T-helper 17 cell (primary cell): ENCODE measurements around the gene NAT9. TPM values are rescaled to one million over a fixed set of nuclear protein-coding genes. Genes with fewer than 3 reads are reported as not detected.

Source experiments
- ATAC-seq: fragments of 150-1000 bp; cut with Tn5 transposase; 2 replicates; pipeline ENCODE4 v1.10.0; 2021; ENCODE audit warnings: mild to moderate bottlenecking, moderate library complexity
- DNase-seq, 3 donors: peaks; one replicate each; pipeline versions ENCODE4 v3.0.0 to v3.0.0-alpha.2; 2020 to 2021
- H3K9me3 ChIP-seq: one replicate; pipeline ENCODE4 v1.7.0; 2013; ENCODE audit warnings: low read length, mild to moderate bottlenecking; ENCODE audit not compliant: control insufficient read depth, poor library complexity, severe bottlenecking
- H3K27ac Mint-ChIP-seq: one replicate; pipeline ENCODE4 v1.8.0; 2022; ENCODE audit warnings: mild to moderate bottlenecking, moderate library complexity, mixed read lengths
- H3K27me3 Mint-ChIP-seq: one replicate; pipeline ENCODE4 v1.8.0; 2022; ENCODE audit warnings: mixed read lengths
- H3K36me3 Mint-ChIP-seq: one replicate; pipeline ENCODE4 v1.8.0; 2022; ENCODE audit warnings: low read depth, mixed read lengths
- H3K4me1 Mint-ChIP-seq: one replicate; pipeline ENCODE4 v1.8.0; 2022; ENCODE audit warnings: mild to moderate bottlenecking, mixed read lengths
- H3K4me3 Mint-ChIP-seq: one replicate; pipeline ENCODE4 v1.8.0; 2022; ENCODE audit warnings: mild to moderate bottlenecking, moderate library complexity, mixed read lengths
- total RNA-seq, 4 donors: library from RNA in 2 of 4; stranded (reverse) in 2 of 4; gene quantifications; one replicate each; pipeline ENCODE4 v1.2.3 and lab custom pipeline; 2022 to 2026

Gene NAT9
- total RNA-seq, 2 donors from 2014 or later, result 32.3 to 32.8 TPM

DNA sequence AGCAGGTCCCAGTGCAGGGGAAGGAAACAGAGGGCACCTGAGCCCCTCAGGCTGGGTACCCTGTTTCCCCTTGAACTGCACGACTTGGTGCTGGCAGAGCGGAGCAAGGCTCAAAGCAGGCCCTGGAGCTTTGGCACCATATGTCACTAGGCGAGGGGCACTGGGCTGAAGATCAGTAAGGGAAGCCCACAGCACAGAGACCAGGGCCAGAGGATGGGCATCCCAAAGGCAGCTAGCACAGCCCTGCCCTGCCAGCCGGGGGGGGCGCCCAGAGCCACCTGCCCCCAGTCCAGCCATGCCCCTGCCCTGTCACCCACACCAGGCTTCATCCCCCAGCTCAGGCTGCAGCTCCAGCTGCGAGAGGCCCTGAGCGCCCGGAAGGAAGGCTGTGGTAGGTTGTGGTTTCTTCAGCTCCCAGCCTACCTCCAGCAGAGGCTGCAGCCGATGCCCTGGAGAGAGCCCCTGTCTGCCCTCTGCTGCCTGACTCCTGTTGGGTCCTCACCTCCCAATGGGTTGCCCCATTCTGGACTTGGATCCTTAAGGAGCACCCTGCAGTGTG is 16.8 kb downstream of the NAT9 start:
- no peaks in the 10 kb centered on the region for H3K9me3 ChIP-seq
- ATAC-seq (peak; percentile 93), DNase-seq (peak; percentile 39 to 50 (median 48))
- H3K36me3 Mint-ChIP-seq, result no peaks in the 10 kb centered on the region
- peak overlapping the region; percentile 85 for H3K4me3 Mint-ChIP-seq
- H3K27ac Mint-ChIP-seq, result peak overlapping the region; percentile 90
- H3K4me1 Mint-ChIP-seq, result peaks cover 51% of the 10 kb centered on the region
- H3K27me3 Mint-ChIP-seq, result no peaks in the 10 kb centered on the region

DNA sequence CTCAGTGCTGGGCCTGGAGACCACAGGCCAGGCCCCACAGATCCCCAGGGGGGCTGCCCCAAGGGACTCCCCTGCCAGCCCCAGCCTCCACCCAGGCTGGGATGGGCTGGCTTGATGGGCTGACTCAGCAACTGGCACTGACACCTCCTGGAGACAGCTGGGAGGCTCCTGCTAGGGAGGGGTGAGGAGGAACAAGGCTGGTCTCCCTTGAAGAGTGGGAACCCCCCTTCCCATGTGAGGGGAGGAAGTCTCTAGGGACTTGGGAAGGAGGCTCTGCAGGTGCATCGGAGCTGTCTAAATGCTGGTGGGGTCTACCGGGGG is 17.3 kb downstream of the NAT9 start:
- H3K9me3 ChIP-seq, result no peaks in the 10 kb centered on the region
- no peak for DNase-seq
- H3K27ac Mint-ChIP-seq, result peak overlapping the region; percentile 90
- H3K4me1 Mint-ChIP-seq, result peaks cover 55% of the 10 kb centered on the region
- ATAC-seq, result peak; percentile 38
- no peaks in the 10 kb centered on the region for H3K36me3 Mint-ChIP-seq
- H3K4me3 Mint-ChIP-seq, result peak overlapping the region; percentile 85
- H3K27me3 Mint-ChIP-seq, result no peaks in the 10 kb centered on the region

DNA sequence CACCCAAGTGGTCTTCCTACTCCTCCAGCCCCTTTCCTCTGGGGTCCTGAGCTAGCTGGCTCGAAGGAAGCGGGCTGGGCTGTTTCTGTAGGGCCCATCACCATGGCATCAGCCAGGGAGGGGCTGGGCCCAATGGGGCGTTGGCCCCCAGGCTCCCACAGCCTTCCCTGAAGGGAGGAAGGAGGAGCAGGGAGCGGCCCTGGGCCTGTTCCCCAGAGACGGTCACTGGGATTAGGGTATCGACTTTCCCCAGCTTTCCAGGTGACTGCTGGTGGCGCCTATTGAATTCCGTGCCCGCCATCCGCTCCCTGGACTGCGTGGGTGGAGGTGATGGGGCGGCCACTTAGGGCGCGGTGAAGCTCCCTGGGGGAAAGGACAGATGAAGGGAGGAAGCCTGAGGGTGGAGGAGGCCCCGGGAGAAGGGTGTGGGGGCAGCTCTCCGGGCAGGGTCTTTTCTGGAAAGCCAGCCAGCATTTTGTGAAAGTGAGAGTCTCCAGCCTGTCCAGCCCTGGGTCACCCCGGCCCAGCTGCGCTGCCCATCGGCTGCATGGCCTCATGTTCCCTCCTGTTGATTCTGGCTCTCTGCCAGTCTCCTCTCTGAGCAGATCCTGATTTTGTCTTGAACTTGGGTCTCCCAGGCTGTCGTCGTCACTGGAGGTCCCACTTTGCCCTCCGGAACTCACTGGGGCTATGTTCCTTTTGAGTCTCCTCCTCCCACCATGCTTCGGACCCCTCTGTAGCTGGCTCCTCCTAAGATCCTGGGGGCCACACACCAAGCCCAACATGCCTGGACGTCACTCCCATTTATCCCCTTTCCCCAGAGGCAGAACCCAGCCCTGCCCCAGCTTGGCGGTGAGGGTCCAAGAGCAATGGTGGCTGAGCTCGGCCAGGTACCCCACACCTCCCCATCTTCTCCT is 18.0 kb downstream of the NAT9 start:
- DNase-seq (no peak), ATAC-seq (no peak)
- H3K9me3 ChIP-seq, result no peaks in the 10 kb centered on the region
- H3K4me1 Mint-ChIP-seq, result peaks cover 59% of the 10 kb centered on the region
- H3K36me3 Mint-ChIP-seq, result no peaks in the 10 kb centered on the region
- H3K4me3 Mint-ChIP-seq, result peak overlapping the region; percentile 85
- peak overlapping the region; percentile 90 for H3K27ac Mint-ChIP-seq
- no peaks in the 10 kb centered on the region for H3K27me3 Mint-ChIP-seq

DNA sequence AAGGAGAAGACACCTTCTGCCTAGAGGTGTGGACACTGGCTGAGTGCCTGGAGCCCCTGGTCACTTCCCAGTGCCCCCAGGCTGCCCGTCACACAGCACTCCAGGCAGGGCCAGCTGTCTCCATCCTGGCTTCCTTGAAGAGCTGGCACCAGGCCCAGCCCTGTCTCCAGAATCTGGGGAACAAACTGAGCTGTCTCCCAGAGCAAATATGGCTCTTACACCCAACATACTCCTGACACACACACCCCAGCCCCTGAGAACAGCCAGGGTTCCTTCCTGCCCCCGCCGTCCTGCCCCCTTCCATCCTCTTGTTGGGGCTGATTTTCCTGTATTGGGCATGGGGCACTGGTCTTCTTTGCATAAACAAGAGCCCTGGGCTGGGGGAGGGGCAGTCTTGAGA is 18.6 kb downstream of the NAT9 start:
- H3K4me3 Mint-ChIP-seq, result peak overlapping the region; percentile 85
- DNase-seq (no peak), ATAC-seq (no peak)
- H3K4me1 Mint-ChIP-seq, result peaks cover 61% of the 10 kb centered on the region
- H3K27me3 Mint-ChIP-seq, result no peaks in the 10 kb centered on the region
- H3K9me3 ChIP-seq, result no peaks in the 10 kb centered on the region
- H3K36me3 Mint-ChIP-seq, result peaks cover 5% of the 10 kb centered on the region
- peak overlapping the region; percentile 90 for H3K27ac Mint-ChIP-seq

DNA sequence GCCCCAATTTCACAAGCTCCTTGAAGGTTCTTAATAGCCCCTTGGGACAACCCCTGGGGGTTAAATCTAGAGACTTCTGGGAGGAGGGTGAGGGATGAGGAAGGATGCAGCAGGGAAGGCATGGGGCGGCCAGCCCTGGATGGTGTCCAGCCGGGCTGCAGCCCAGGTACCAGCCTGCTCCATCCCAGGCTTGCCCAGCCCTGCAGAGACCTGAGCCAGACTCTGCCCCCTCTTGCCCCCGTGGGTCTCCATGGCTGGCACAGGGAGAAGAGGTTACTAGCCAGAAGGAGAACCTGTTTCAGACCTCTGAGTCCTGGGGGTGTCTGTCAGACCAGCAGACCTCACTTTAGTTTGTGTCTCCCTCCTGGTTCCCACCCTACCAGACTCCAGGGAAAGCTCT is 19.3 kb downstream of the NAT9 start:
- peak overlapping the region; percentile 85 for H3K4me3 Mint-ChIP-seq

DNA sequence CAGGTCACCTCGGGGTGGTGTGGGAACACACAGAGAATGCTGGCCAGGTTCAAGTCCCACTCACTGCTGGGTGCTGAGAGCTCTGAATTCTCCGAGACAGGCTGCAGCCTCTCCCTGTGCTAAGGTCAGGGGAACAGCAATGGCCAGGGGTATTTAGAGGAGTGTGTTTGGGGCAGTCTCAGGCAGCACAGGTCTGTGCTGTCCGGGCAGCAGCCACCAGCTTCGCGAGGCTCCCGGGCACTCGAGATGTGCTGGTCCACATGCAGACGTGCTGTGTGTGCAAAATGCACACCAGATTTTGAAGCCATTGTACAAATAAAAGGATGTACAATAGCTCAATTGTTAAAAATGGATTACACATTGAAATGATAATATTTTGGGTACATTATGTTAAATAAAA is 20.6 kb downstream of the NAT9 start:
- Mint-ChIP-seq H3K4me1 (peaks cover 71% of the 10 kb centered on the region), H3K27ac (peak overlapping the region; percentile 9), H3K4me3 (peak overlapping the region; percentile 99), H3K27me3 (no peaks in the 10 kb centered on the region), H3K36me3 (peaks cover 5% of the 10 kb centered on the region)
- DNase-seq (no peak), ATAC-seq (no peak)
- H3K9me3 ChIP-seq, result no peaks in the 10 kb centered on the region

More for the DNA sequence above, 19.3 kb downstream of the NAT9 start:
- Mint-ChIP-seq H3K36me3 (peaks cover 5% of the 10 kb centered on the region), H3K27ac (peak overlapping the region; percentile 90), H3K27me3 (no peaks in the 10 kb centered on the region), H3K4me1 (peaks cover 66% of the 10 kb centered on the region)
- DNase-seq (no peak), ATAC-seq (no peak)
- no peaks in the 10 kb centered on the region for H3K9me3 ChIP-seq

DNA sequence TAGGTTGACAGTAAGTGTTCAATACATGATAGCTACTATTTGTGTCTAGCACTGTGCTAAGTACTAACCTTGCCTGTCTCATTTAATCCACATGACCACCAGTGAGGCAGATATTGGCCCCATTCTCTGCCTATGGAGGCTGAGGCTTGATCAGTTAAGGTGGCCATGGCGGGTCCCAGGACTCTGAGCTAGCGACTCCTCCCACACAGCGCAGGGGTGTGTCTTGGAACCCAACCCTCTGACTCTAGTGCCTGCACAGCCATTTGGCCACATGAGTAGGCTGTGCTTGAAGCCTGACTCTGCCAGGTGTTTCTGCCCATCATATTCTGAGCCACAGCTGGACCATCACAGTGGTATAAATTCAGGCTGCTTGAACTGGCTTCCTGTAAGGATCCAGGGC is 21.3 kb downstream of the NAT9 start:
- peaks cover 72% of the 10 kb centered on the region for H3K4me1 Mint-ChIP-seq
- DNase-seq (no peak), ATAC-seq (no peak)
- no peaks in the 10 kb centered on the region for H3K9me3 ChIP-seq
- peak overlapping the region; percentile 99 for H3K4me3 Mint-ChIP-seq
- no peaks in the 10 kb centered on the region for H3K27me3 Mint-ChIP-seq
- H3K36me3 Mint-ChIP-seq, result peaks cover 7% of the 10 kb centered on the region
- H3K27ac Mint-ChIP-seq, result peak overlapping the region; percentile 95

DNA sequence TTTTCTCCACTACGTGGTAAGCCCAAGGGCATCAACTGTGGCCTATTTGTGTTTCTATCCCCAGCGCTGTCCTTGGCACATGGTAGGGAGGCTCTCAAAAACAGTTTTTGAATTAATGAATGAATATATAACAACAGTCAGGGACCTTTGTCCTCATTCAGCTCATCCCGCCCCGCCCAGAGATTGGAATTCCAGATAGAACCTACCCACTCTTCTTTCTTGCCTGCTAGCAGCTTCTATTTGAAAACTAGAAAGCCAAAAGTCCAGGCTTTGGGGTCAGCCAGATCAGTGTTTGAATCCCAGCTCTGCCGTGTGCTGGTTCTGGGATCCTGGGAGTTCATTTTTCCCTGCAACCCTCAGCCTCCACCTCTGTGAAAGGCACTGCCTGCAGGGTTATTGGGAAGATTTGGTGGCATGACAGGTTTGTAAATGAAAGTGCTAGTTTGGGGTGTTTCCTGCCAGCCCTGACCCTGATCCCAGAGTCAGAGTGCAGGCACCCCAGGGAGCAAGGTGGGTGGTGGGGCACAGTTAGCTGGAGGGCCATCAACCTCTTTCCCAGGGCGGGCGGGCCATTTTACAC is 23.2 kb downstream of the NAT9 start:
- Mint-ChIP-seq H3K36me3 (peaks cover 12% of the 10 kb centered on the region), H3K4me1 (peaks cover 59% of the 10 kb centered on the region), H3K27me3 (no peaks in the 10 kb centered on the region), H3K27ac (peak overlapping the region; percentile 95), H3K4me3 (peak overlapping the region; percentile 99)
- no peaks in the 10 kb centered on the region for H3K9me3 ChIP-seq
- DNase-seq, result no peak
- no peak for ATAC-seq

DNA sequence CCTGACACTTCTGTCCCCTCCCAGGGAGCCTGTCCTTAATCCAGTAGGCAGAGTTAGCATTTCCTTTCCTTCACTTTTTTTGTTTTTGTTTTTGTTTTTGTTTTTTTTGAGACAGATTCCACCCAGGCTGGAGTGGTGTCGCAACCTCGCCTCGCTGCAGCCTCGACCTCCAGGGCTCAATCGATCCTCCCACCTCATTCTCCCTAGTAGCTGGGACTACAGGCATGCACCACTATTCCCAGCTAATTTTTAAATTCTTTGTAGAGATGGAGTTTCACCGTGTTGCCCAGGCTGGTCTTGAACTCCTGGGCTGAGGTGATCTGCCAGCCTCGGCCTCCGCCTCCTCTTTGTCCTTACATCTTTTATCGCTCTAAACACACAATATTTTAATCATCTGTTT is 23.7 kb downstream of the NAT9 start:
- H3K9me3 ChIP-seq, result no peaks in the 10 kb centered on the region
- ATAC-seq, result no peak
- H3K27ac Mint-ChIP-seq, result peak overlapping the region; percentile 95
- H3K27me3 Mint-ChIP-seq, result no peaks in the 10 kb centered on the region
- H3K4me3 Mint-ChIP-seq, result peak overlapping the region; percentile 99
- peaks cover 12% of the 10 kb centered on the region for H3K36me3 Mint-ChIP-seq
- DNase-seq, result no peak
- H3K4me1 Mint-ChIP-seq, result peaks cover 54% of the 10 kb centered on the region

DNA sequence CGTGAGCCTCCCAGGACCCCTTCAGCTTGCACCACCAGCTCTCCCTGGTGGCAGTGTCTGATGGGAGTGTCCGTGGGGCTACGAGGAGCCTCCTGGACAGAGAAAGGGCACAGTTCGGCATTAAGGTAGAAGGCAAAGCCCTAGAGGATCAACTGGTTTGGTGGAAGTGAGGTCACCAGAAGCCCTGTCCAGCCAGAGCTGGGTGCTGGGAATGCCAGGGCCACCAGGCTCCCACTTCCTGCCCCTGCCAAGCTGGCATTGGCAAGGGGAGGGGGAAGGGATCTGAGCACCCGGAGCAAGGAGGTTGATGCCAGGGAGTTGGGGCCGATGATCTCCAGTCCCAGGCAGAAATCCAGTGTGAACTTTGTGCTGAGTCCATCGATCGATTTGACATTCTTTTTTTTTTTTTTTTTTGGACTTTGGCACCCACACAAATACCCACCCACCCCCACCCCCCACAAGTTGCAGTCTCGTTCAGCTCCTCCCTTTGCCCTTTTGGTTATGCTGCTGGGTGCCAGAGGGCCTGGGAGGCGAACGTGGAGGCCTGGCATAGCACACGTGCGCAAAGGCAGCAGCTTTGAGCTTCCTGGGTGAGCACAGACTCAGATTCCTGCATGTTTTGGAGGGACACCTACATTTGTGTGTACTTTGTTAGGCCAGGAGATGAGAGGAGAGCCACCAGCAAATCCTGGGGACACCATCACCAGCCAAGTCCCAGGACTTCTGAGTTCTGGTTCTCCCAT is 25.6 kb downstream of the NAT9 start:
- Mint-ChIP-seq H3K36me3 (peaks cover 12% of the 10 kb centered on the region), H3K4me3 (peak overlapping the region; percentile 99), H3K4me1 (peaks cover 53% of the 10 kb centered on the region), H3K27ac (peak overlapping the region; percentile 95), H3K27me3 (no peaks in the 10 kb centered on the region)
- DNase-seq (no peak), ATAC-seq (no peak)
- no peaks in the 10 kb centered on the region for H3K9me3 ChIP-seq

DNA sequence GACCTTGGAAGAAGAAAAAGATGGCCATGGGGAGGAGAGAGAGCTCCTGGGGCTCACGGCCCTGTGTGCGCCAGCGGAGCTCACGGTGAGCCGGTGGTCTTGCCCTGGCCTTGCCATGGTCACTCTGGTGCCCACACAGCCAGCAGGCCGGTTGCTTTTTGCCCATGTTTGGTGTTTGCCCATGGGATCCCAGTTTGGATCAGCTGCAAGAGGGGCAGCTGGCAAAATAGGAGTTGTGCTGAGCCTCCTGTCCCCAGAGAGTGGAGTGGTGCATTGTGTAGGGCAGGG is 26.2 kb downstream of the NAT9 start:
- H3K36me3 Mint-ChIP-seq, result peaks cover 12% of the 10 kb centered on the region
- peak overlapping the region; percentile 95 for H3K27ac Mint-ChIP-seq
- H3K9me3 ChIP-seq, result no peaks in the 10 kb centered on the region
- ATAC-seq (no peak), DNase-seq (no peak)
- peak overlapping the region; percentile 99 for H3K4me3 Mint-ChIP-seq
- H3K4me1 Mint-ChIP-seq, result peaks cover 53% of the 10 kb centered on the region
- no peaks in the 10 kb centered on the region for H3K27me3 Mint-ChIP-seq

DNA sequence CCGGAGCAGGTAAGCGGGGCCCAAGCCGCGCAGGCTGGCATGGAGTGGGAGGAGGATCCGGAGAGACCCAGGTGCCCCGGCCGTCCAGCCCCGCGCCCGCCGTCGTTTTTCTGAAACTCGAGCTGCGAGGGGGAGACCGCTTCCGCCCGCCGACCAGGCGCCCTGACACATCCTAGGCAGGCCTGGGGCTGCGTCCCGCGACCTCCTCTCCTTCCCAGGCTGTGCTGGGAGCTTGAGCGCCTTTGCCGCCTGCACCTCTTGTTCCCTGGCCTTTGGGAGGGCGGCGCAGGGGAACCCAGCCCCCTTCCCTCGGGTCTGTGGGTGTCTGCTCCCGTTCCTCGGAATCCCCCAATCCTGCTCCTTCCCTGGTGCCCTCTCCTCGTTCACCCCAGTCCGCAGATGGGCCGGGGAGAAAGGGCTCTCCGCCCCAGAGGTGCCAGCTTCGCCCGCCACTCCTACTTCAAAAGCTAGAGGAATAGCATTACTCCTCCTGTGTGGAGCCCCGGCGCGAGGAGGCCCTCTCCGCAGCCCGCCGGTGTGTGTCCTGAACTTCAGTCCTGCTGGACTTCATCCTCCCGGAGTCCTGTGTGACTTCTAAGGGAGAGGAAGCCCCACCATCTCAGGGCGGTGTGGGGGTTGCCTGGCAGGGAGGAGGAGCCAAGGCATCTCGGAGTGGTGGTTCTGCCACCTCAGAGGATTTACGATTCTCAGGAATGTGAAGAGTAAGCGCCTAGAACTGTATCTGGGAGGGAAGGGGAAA is 26.7 kb downstream of the NAT9 start:
- Mint-ChIP-seq H3K4me1 (peaks cover 53% of the 10 kb centered on the region), H3K27ac (peak overlapping the region; percentile 95), H3K4me3 (peak overlapping the region; percentile 99), H3K27me3 (no peaks in the 10 kb centered on the region), H3K36me3 (peaks cover 12% of the 10 kb centered on the region)
- ATAC-seq (no peak), DNase-seq (peak in 2 of 3 donors; percentile 23 to 32)
- H3K9me3 ChIP-seq, result no peaks in the 10 kb centered on the region
